Brain microvascular endothelial cell (primary cell): Measurements from ENCODE around the gene METRNL.

Experiments used
- DNase-seq: peaks from one replicate; pipeline ENCODE4 v3.0.0-alpha.2; 2020
- H3K27ac ChIP-seq: fragments of 250-450 bp; sonication (Bioruptor Pico); 2 replicates; pipeline ENCODE4 v1.5.1; 2020; ENCODE audit warnings: mild to moderate bottlenecking, moderate library complexity
- H3K27me3 ChIP-seq: fragments of 250-450 bp; sonication (Bioruptor Pico); replicated peaks from 2 replicates; pipeline ENCODE4 v1.5.1; 2020; ENCODE audit warnings: mild to moderate bottlenecking
- H3K36me3 ChIP-seq: fragments of 250-450 bp; sonication (Bioruptor Pico); replicated peaks from 2 replicates; pipeline ENCODE4 v1.5.1; 2020; ENCODE audit warnings: mild to moderate bottlenecking
- H3K4me3 ChIP-seq: 2 replicates; pipeline ENCODE4 v1.5.1; 2011; ENCODE audit warnings: low read depth, mild to moderate bottlenecking, control low read depth, low read length, moderate library complexity
- CTCF ChIP-seq: IDR thresholded peaks from 2 replicates; pipeline ENCODE4 v1.5.1; 2011; ENCODE audit warnings: low read depth, mild to moderate bottlenecking, moderate library complexity, low read length, control low read depth, inconsistent platforms; ENCODE audit errors: missing control alignments
- in situ Hi-C: cut with HindIII; loops from 2 replicates; pipeline ENCODE4 v1.10.0; 2017; ENCODE audit warnings: low sequenced_read_pairs, low pct_ligation_motif_present

Gene METRNL

GRCh38 chr17:83123896-83124801 is 44.7 kb downstream of the METRNL start:
- H3K4me3 ChIP-seq: no peak overlapping the region
- DNase-seq: no peak
- no peaks in the 10 kb centered on the region for H3K36me3 ChIP-seq
- in situ Hi-C loops: no loop called here
- H3K27me3 ChIP-seq: no peaks in the 10 kb centered on the region
- H3K27ac ChIP-seq: no peak overlapping the region
- no peak for TF ChIP-seq CTCF

GRCh38 chr17:83124871-83125514 is 45.6 kb downstream of the METRNL start:
- Histone ChIP-seq H3K27me3 (no peaks in the 10 kb centered on the region), H3K36me3 (no peaks in the 10 kb centered on the region), H3K27ac (no peak overlapping the region), H3K4me3 (no peak overlapping the region)
- TF ChIP-seq CTCF: no peak
- no peak for DNase-seq
- in situ Hi-C loops: no loop called here

- in situ Hi-C loops: no loop called here
- Histone ChIP-seq H3K36me3 (no peaks in the 10 kb centered on the region), H3K27me3 (no peaks in the 10 kb centered on the region), H3K27ac (no peak overlapping the region), H3K4me3 (no peak overlapping the region)
- no peak for TF ChIP-seq CTCF
- no peak for DNase-seq
Observed at GRCh38 chr17:83125515-83126274, 46.3 kb downstream of the METRNL start.

GRCh38 chr17:83126275-83126811 is 46.9 kb downstream of the METRNL start:
- no peak overlapping the region for H3K27ac ChIP-seq
- no peaks in the 10 kb centered on the region for H3K27me3 ChIP-seq
- no peak for DNase-seq
- H3K36me3 ChIP-seq: no peaks in the 10 kb centered on the region
- in situ Hi-C loops: no loop called here
- no peak for TF ChIP-seq CTCF
- no peak overlapping the region for H3K4me3 ChIP-seq

GRCh38 chr17:83127431-83128160 is 48.2 kb downstream of the METRNL start:
- Histone ChIP-seq H3K27me3 (no peaks in the 10 kb centered on the region), H3K27ac (no peak overlapping the region), H3K36me3 (no peaks in the 10 kb centered on the region), H3K4me3 (no peak overlapping the region)
- TF ChIP-seq CTCF: no peak
- DNase-seq: no peak
- in situ Hi-C loops: no loop called here
